ENCODE measurements around the gene GRIK4. TPM values are rescaled to one million over a fixed set of nuclear protein-coding genes. Genes with fewer than 3 reads are reported as not detected.

GRIK4 gene
- total RNA-seq, 1 donor from 2014 or later, result 0.89 TPM

GRCh38 chr11:120830085-120830620, 318.6 kb downstream of the GRIK4 start:
- Mint-ChIP-seq H3K36me3 (ENCODE audit: low read depth) (no peaks in the 10 kb centered on the region), H3K27me3 (ENCODE audit: low read depth) (peaks cover 2% of the 10 kb centered on the region), H3K4me3 (no peak overlapping the region), H3K9me3 (no peaks in the 10 kb centered on the region), H3K27ac (ENCODE audit: unreplicated experiment) (no peak overlapping the region), H3K4me1 (peaks cover 40% of the 10 kb centered on the region)
- no peak for DNase-seq (ENCODE audit: low read depth, low spot score)
- no peak for TF ChIP-seq CTCF (conservative IDR thresholded peaks at IDR 0.05)

DNA sequence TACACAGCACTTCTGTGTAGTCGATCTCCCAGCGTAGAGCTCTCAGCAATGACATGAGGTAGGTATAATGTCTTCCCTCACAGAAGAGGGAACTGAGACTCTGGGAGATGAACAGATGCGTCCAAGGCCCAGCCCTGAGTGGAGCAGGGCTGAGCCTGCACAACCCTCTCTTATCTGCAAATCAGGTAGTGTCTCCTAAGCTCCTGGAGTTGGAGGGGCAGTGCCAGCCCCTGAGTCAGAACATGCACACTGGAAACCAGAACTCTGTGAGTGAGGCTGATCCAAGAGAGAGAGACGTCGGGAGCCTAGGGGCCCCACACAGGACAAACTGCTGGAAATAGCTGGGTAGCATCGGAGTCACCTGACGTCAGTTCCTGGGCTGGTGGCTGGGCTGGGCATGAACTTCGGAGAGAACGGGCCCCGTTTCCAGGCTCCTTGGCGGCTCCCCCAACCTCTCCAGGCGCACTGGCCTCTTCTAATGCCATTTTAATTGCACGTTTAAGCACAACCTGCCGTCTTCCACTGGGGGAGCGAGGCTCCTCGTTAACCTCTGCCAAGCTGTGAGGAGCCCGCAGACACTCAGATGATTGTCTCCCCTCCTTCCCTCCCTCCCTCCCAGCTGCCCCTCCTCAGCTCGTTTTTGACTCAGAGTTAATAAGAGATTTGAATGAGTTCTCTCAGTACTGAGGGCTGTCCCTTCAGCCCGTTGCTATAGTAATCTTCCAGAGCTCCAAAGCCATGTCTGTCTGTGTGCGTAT, 321.1 kb downstream of the GRIK4 start:
- no peaks in the 10 kb centered on the region for H3K36me3 Mint-ChIP-seq (ENCODE audit: low read depth)
- peaks cover 2% of the 10 kb centered on the region for H3K27me3 Mint-ChIP-seq (ENCODE audit: low read depth)
- peak; percentile 19 for DNase-seq (ENCODE audit: low read depth, low spot score)
- peaks cover 54% of the 10 kb centered on the region for H3K4me1 Mint-ChIP-seq
- peak overlapping the region; percentile 61 for H3K4me3 Mint-ChIP-seq
- H3K9me3 Mint-ChIP-seq, result no peaks in the 10 kb centered on the region
- TF ChIP-seq CTCF (conservative IDR thresholded peaks at IDR 0.05), result no peak
- H3K27ac Mint-ChIP-seq (ENCODE audit: unreplicated experiment), result peak overlapping the region; percentile 50

DNA sequence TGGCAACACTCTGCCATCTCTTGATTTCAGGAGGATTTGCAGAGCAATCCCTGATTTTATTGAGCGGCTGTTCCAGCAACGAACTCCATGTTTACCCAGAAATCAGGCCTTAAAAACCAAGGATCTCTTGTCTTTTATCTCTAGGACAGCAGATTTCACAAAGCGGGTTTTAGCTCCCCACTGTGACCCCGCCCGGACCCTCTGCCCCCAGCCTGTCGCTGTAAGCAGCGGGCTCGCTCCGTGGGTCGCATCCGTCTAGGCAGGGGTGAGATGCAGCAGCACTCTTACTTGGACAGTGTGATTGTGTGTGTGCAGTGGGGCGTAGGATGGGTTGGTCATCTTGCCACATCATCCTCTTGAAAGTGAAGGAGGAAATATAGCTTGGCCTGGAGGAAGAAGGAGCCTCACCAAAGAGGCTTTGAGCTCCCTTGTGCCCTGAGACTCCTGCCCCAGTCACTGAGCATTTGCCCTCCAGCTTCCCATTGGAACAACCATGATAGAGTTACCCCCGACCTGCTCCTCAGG, 323.2 kb downstream of the GRIK4 start:
- Mint-ChIP-seq H3K27ac (ENCODE audit: unreplicated experiment) (peak overlapping the region; percentile 59), H3K4me1 (peaks cover 54% of the 10 kb centered on the region), H3K27me3 (ENCODE audit: low read depth) (no peaks in the 10 kb centered on the region), H3K36me3 (ENCODE audit: low read depth) (no peaks in the 10 kb centered on the region), H3K9me3 (no peaks in the 10 kb centered on the region), H3K4me3 (peak overlapping the region; percentile 22)
- no peak for TF ChIP-seq CTCF (conservative IDR thresholded peaks at IDR 0.05)
- DNase-seq (ENCODE audit: low read depth, low spot score), result no peak

DNA sequence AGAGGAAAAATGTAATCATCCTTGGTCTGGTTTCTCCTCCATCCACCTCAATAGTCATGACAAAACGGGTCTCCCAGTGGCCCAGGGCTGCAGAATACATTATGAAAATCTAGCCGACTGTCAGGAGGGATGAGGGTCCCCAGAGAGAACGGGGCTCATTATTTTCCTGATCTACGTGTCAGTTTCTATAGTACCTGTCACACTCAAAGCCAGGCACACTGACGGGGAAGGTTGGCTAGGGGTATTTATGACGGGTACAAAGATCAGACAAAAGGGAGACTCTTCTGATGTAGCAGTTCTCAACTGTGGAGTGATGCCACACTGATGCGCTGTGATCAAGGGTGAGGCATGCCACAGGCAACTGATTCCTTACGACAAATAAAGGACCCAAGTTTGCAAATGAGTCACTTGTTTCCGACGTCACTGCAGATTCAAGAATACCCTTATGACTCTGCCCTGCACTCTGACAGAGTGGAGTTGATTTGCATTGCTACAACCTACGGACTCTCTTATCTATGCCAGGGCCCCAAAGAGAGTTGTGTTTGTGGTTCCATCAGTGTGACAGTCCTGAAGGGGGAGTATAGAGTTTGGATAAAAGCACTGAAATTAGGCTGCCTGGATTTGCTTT, 324.2 kb downstream of the GRIK4 start:
- DNase-seq (ENCODE audit: low read depth, low spot score), result no peak
- TF ChIP-seq CTCF (conservative IDR thresholded peaks at IDR 0.05), result no peak
- Mint-ChIP-seq H3K4me1 (peaks cover 57% of the 10 kb centered on the region), H3K27me3 (ENCODE audit: low read depth) (no peaks in the 10 kb centered on the region), H3K9me3 (no peaks in the 10 kb centered on the region), H3K27ac (ENCODE audit: unreplicated experiment) (peak overlapping the region; percentile 52), H3K4me3 (no peak overlapping the region), H3K36me3 (ENCODE audit: low read depth) (no peaks in the 10 kb centered on the region)

DNA sequence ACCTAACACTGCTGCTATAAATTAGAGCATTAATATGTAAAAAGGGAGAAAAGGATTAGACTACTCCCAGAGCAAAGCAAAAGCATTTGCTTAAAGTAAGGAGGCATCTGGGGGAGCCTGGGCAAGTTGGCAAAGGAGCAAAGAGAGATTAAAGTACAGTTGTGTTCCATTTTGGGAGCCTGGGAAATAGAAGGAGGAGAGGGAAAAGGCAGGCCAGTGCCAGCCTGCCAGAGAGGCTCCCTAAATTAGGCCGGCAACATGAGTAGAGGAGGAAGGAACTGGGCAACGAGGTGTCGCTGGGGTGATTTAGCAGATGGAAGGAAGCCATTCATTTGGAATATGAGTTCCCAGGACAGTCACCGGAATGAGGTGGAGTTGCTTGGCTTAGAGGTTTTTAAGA, 326.1 kb downstream of the GRIK4 start:
- H3K27me3 Mint-ChIP-seq (ENCODE audit: low read depth), result no peaks in the 10 kb centered on the region
- no peak for DNase-seq (ENCODE audit: low read depth, low spot score)
- H3K4me3 Mint-ChIP-seq, result no peak overlapping the region
- no peak for TF ChIP-seq CTCF (conservative IDR thresholded peaks at IDR 0.05)
- H3K9me3 Mint-ChIP-seq, result no peaks in the 10 kb centered on the region
- peaks cover 40% of the 10 kb centered on the region for H3K4me1 Mint-ChIP-seq
- H3K27ac Mint-ChIP-seq (ENCODE audit: unreplicated experiment), result no peak overlapping the region
- no peaks in the 10 kb centered on the region for H3K36me3 Mint-ChIP-seq (ENCODE audit: low read depth)
